Right lobe of liver (tissue), 6 donors: ENCODE data around the gene PRSS38. TPM values are rescaled to one million over a fixed set of nuclear protein-coding genes. Genes with fewer than 3 reads are reported as not detected.

ENCODE experiments used
- ATAC-seq, 4 donors: fragments of 200-7000 bp; cut with Tn5 transposase; one replicate each; pipeline ENCODE4 v1.9.1; 2020; ENCODE audit warnings: mild to moderate bottlenecking in 4 of 4, moderate library complexity in 4 of 4
- DNase-seq, 3 donors: peaks; one replicate each; pipeline ENCODE4 v3.0.0-alpha.2; 2020
- H3K27ac ChIP-seq, 3 donors: fragments of 200-600 bp; one replicate each; pipeline ENCODE4 v1.8.0; 2022
- H3K27me3 ChIP-seq, 2 donors: fragments of 200-600 bp; one replicate each; pipeline ENCODE4 v1.8.0; 2022
- H3K36me3 ChIP-seq, 4 donors: fragments of 200-600 bp; sonication (generic) in 1 of 4; one replicate each; pipeline versions ENCODE4 v1.5.1 to v1.8.0; 2017 to 2022; ENCODE audit warnings: control low read depth in 1 of 4
- H3K4me1 ChIP-seq, 4 donors: fragments of 200-600 bp; sonication (generic) in 1 of 4; one replicate each; pipeline versions ENCODE4 v1.5.1 to v1.8.0; 2017 to 2022; ENCODE audit warnings: control low read depth in 1 of 4
- H3K4me3 ChIP-seq, 3 donors: fragments of 200-600 bp; one replicate each; pipeline ENCODE4 v1.8.0; 2022
- H3K9me3 ChIP-seq, 4 donors: fragments of 200-600 bp; sonication (generic) in 1 of 4; one replicate each; pipeline versions ENCODE4 v1.5.1 to v1.8.0; 2017 to 2022; ENCODE audit warnings: control low read depth in 1 of 4
- CTCF ChIP-seq, 4 donors: fragments of 200-600 bp in 3 of 4; fragments of 450-650 bp in 1 of 4; IDR thresholded peaks; one replicate each; pipeline versions ENCODE4 v1.5.1 to v1.8.0; 2016 to 2022; ENCODE audit warnings: antibody characterized with exemption in 4 of 4, mild to moderate bottlenecking in 2 of 4
- POLR2A ChIP-seq: fragments of 450-650 bp; IDR thresholded peaks from one replicate; pipeline ENCODE4 v1.6.1; 2017; ENCODE audit warnings: antibody characterized with exemption, mild to moderate bottlenecking
- WGBS: methylation state at CpG from one replicate; pipeline ENCODE4 v1.1.6; 2018; ENCODE audit warnings: low coverage, low lambda C conversion rate; ENCODE audit not compliant: insufficient coverage; ENCODE audit errors: missing lambda C conversion rate; 5-methylcytosine and 5-hydroxymethylcytosine counted together
- intact Hi-C, 2 donors: fragments of 100-400 bp; cut with DNase I; formaldehyde crosslinking; loops; one replicate each; pipeline versions ENCODE4 v1.11.2 to v1.14.1; 2022
- total RNA-seq, 6 experiments: library from RNA; depleted of rRNA in 2 of 6; stranded (reverse); fragments of >200 nt in 2 of 6; fragmentation: NEBNext Ultra II Directional in 3 of 6; extraction: Animal tissue kit (Norgen Biotek cat#: 25700) in 3 of 6; gene quantifications; one replicate each; pipeline versions ENCODE4 v1.1.0 to v1.2.4, GENCODE V29; 2016 to 2023
- donor health status: DM: no; HTN: yes; CAD: no.
- donor health status: DM: no; HTN: no; CAD: no.
- donor health status: DM: no; HTN: no; CAD: no.
- donor health status: DM: no; HTN: yes; CAD: no.
- donor health status: DM: no; HTN: yes; CAD: no.

The PRSS38 gene
- total RNA-seq, 6 experiments from 2014 or later: not detected

GRCh38 chr1:227788271-227789083 is 27.0 kb upstream of the PRSS38 start:
- Histone ChIP-seq H3K36me3 (no peaks in the 10 kb centered on the region), H3K4me3 (peak overlapping the region; percentile 49 to 66 (median 58)), H3K27ac (no peak overlapping the region), H3K4me1 (peaks cover 0 to 12% (median 5%) of the 10 kb centered on the region in 4 donors), H3K27me3 (no peaks in the 10 kb centered on the region), H3K9me3 (no peaks in the 10 kb centered on the region)
- peak; percentile 67 to 74 (median 70) for ATAC-seq
- DNase-seq: peak in 2 of 3 donors; percentile 60 to 81
- no peak for TF ChIP-seq POLR2A
- intact Hi-C loops: no loop called here
- WGBS: 0% methylated on average over 2 of the region's 68 CpGs

GRCh38 chr1:227789084-227790033 is 26.1 kb upstream of the PRSS38 start:
- H3K4me1 ChIP-seq: peaks cover 0 to 12% (median 5%) of the 10 kb centered on the region in 4 donors
- 59% methylated on average over 4 of the region's 23 CpGs for WGBS
- no peak overlapping the region for H3K27ac ChIP-seq
- DNase-seq (peak in 2 of 3 donors; percentile 46 to 57), ATAC-seq (no peak)
- TF ChIP-seq CTCF (IDR thresholded peaks at IDR 0.05): no peak
- TF ChIP-seq POLR2A: no peak
- H3K27me3 ChIP-seq: no peaks in the 10 kb centered on the region
- intact Hi-C loops: no loop called here
- H3K36me3 ChIP-seq: no peaks in the 10 kb centered on the region
- H3K9me3 ChIP-seq: no peaks in the 10 kb centered on the region
- H3K4me3 ChIP-seq: no peak overlapping the region

- no peak for DNase-seq
- no peaks in the 10 kb centered on the region for H3K9me3 ChIP-seq
- no peak for TF ChIP-seq CTCF (IDR thresholded peaks at IDR 0.05)
- TF ChIP-seq POLR2A: no peak
- H3K36me3 ChIP-seq: no peaks in the 10 kb centered on the region
- 91% methylated on average over 2 of the region's 2 CpGs for WGBS
- no peak overlapping the region for H3K4me3 ChIP-seq
- H3K4me1 ChIP-seq: peaks cover 0 to 12% (median 5%) of the 10 kb centered on the region in 4 donors
- intact Hi-C loops: no loop called here
- no peak for ATAC-seq
- H3K27me3 ChIP-seq: no peaks in the 10 kb centered on the region
- H3K27ac ChIP-seq: no peak overlapping the region
Measured at GRCh38 chr1:227790034-227790400, 25.5 kb upstream of the PRSS38 start.

- Histone ChIP-seq H3K27me3 (no peaks in the 10 kb centered on the region), H3K36me3 (no peaks in the 10 kb centered on the region), H3K9me3 (no peaks in the 10 kb centered on the region), H3K4me1 (peaks cover 0 to 12% (median 5%) of the 10 kb centered on the region in 4 donors), H3K4me3 (no peak overlapping the region), H3K27ac (no peak overlapping the region)
- DNase-seq (no peak), ATAC-seq (no peak)
- intact Hi-C loops: no loop called here
- no CpG with 5 or more reads among the region's 4 CpGs for WGBS
- TF ChIP-seq CTCF (IDR thresholded peaks at IDR 0.05) (no peak), POLR2A (no peak)
Measured at GRCh38 chr1:227790868-227791267, 24.6 kb upstream of the PRSS38 start.
